ENCODE data around the gene EML5.

Gene EML5

GRCh38 chr14:88749139-88749538, 43.6 kb downstream of the EML5 start:
- no peak for DNase-seq
- in situ Hi-C loops (cut with HindIII; ENCODE audit: low pct_ligation_motif_present, low pct_unique_long_range_greater_than_20kb, low sequenced_read_pairs) = no loop called here

GRCh38 chr14:88748288-88748687, 44.5 kb downstream of the EML5 start:
- in situ Hi-C loops (cut with HindIII; ENCODE audit: low pct_ligation_motif_present, low pct_unique_long_range_greater_than_20kb, low sequenced_read_pairs) = no loop called here

GRCh38 chr14:88746052-88746451, 46.7 kb downstream of the EML5 start:
- DNase-seq = no peak
- in situ Hi-C loops (cut with HindIII; ENCODE audit: low pct_ligation_motif_present, low pct_unique_long_range_greater_than_20kb, low sequenced_read_pairs) = no loop called here

More at GRCh38 chr14:88748288-88748687, 44.5 kb downstream of the EML5 start:
- no peak for DNase-seq

GRCh38 chr14:88737245-88737644, 55.5 kb downstream of the EML5 start:
- in situ Hi-C loops (cut with HindIII; ENCODE audit: low pct_ligation_motif_present, low pct_unique_long_range_greater_than_20kb, low sequenced_read_pairs) = no loop called here
- DNase-seq = no peak

GRCh38 chr14:88733121-88733520, 59.6 kb downstream of the EML5 start:
- no peak for DNase-seq
- in situ Hi-C loops (cut with HindIII; ENCODE audit: low pct_ligation_motif_present, low pct_unique_long_range_greater_than_20kb, low sequenced_read_pairs) = no loop called here

GRCh38 chr14:88729159-88729558, 63.6 kb downstream of the EML5 start:
- in situ Hi-C loops (cut with HindIII; ENCODE audit: low pct_ligation_motif_present, low pct_unique_long_range_greater_than_20kb, low sequenced_read_pairs) = no loop called here
- peak; percentile 1 for DNase-seq

- in situ Hi-C loops (cut with HindIII; ENCODE audit: low pct_ligation_motif_present, low pct_unique_long_range_greater_than_20kb, low sequenced_read_pairs) = no loop called here
- DNase-seq = no peak
Measured at GRCh38 chr14:88727057-88727456, 65.7 kb downstream of the EML5 start.

GRCh38 chr14:88710709-88711108, 82.0 kb downstream of the EML5 start:
- DNase-seq = no peak
- in situ Hi-C loops (cut with HindIII; ENCODE audit: low pct_ligation_motif_present, low pct_unique_long_range_greater_than_20kb, low sequenced_read_pairs) = no loop called here

GRCh38 chr14:88707088-88707487, 85.7 kb downstream of the EML5 start:
- in situ Hi-C loops (cut with HindIII; ENCODE audit: low pct_ligation_motif_present, low pct_unique_long_range_greater_than_20kb, low sequenced_read_pairs) = no loop called here
- DNase-seq = no peak

- in situ Hi-C loops (cut with HindIII; ENCODE audit: low pct_ligation_motif_present, low pct_unique_long_range_greater_than_20kb, low sequenced_read_pairs) = no loop called here
- no peak for DNase-seq
Measured at GRCh38 chr14:88706425-88706824, 86.3 kb downstream of the EML5 start.

- no peak for DNase-seq
Measured at GRCh38 chr14:88698651-88699050, 94.1 kb downstream of the EML5 start.

GRCh38 chr14:88695870-88696269, 96.9 kb downstream of the EML5 start:
- DNase-seq = no peak
- in situ Hi-C loops (cut with HindIII; ENCODE audit: low pct_ligation_motif_present, low pct_unique_long_range_greater_than_20kb, low sequenced_read_pairs) = no loop called here

More at GRCh38 chr14:88698651-88699050, 94.1 kb downstream of the EML5 start:
- in situ Hi-C loops (cut with HindIII; ENCODE audit: low pct_ligation_motif_present, low pct_unique_long_range_greater_than_20kb, low sequenced_read_pairs) = no loop called here

GRCh38 chr14:88688386-88688785, 104.4 kb downstream of the EML5 start:
- in situ Hi-C loops (cut with HindIII; ENCODE audit: low pct_ligation_motif_present, low pct_unique_long_range_greater_than_20kb, low sequenced_read_pairs) = no loop called here

GRCh38 chr14:88683119-88683518, 109.6 kb downstream of the EML5 start:
- DNase-seq = no peak
- in situ Hi-C loops (cut with HindIII; ENCODE audit: low pct_ligation_motif_present, low pct_unique_long_range_greater_than_20kb, low sequenced_read_pairs) = no loop called here

More at GRCh38 chr14:88688386-88688785, 104.4 kb downstream of the EML5 start:
- DNase-seq = no peak

- no peak for DNase-seq
- in situ Hi-C loops (cut with HindIII; ENCODE audit: low pct_ligation_motif_present, low pct_unique_long_range_greater_than_20kb, low sequenced_read_pairs) = no loop called here
Measured at GRCh38 chr14:88682495-88683114, 110.1 kb downstream of the EML5 start.

GRCh38 chr14:88681755-88682494, 110.8 kb downstream of the EML5 start:
- no peak for DNase-seq
- in situ Hi-C loops (cut with HindIII; ENCODE audit: low pct_ligation_motif_present, low pct_unique_long_range_greater_than_20kb, low sequenced_read_pairs) = no loop called here

- no peak for DNase-seq
- in situ Hi-C loops (cut with HindIII; ENCODE audit: low pct_ligation_motif_present, low pct_unique_long_range_greater_than_20kb, low sequenced_read_pairs) = no loop called here
Measured at GRCh38 chr14:88669346-88669745, 123.4 kb downstream of the EML5 start.

GRCh38 chr14:88668448-88669116, 124.2 kb downstream of the EML5 start:
- no peak for DNase-seq
- in situ Hi-C loops (cut with HindIII; ENCODE audit: low pct_ligation_motif_present, low pct_unique_long_range_greater_than_20kb, low sequenced_read_pairs) = no loop called here

GRCh38 chr14:88667555-88668273, 125.0 kb downstream of the EML5 start:
- in situ Hi-C loops (cut with HindIII; ENCODE audit: low pct_ligation_motif_present, low pct_unique_long_range_greater_than_20kb, low sequenced_read_pairs) = no loop called here
- peak; percentile 64 for DNase-seq

All from ACHN (cell line).